Panc1 (cell line): ENCODE measurements around the gene CACNA1E.

Source experiments
- CTCF ChIP-seq: fragments of 450-650 bp; IDR thresholded peaks from 2 replicates; pipeline ENCODE4 v1.5.1; 2017; ENCODE audit warnings: mild to moderate bottlenecking
- REST ChIP-seq, 2 experiments: IDR thresholded peaks; 2 replicates each; pipeline ENCODE4 v1.6.1; 2011 to 2012; ENCODE audit warnings: low read depth in 2 of 2, control low read depth in 1 of 2, low read length in 1 of 2, mild to moderate bottlenecking in 1 of 2, moderate library complexity in 1 of 2; ENCODE audit not compliant: insufficient read depth in 1 of 2
- SIN3A ChIP-seq: IDR thresholded peaks from 2 replicates; pipeline ENCODE4 v1.6.1; 2012; ENCODE audit warnings: low read depth, mild to moderate bottlenecking, low read length, moderate library complexity, borderline replicate concordance; ENCODE audit not compliant: insufficient read depth
- TCF7L2 ChIP-seq: IDR thresholded peaks from 2 replicates; pipeline ENCODE4 v1.6.1; 2011; ENCODE audit warnings: mild to moderate bottlenecking, low read depth, low read length, inconsistent platforms

- TF ChIP-seq CTCF (no peak), REST (IDR thresholded peaks at IDR 0.05; ENCODE audit: insufficient read depth in 1 of 2, low read depth in 2 of 2, low read length in 1 of 2) (no peak), SIN3A (no peak), TCF7L2 (no peak)
Observed at GRCh38 chr1:181646710-181647109, 163.4 kb downstream of the CACNA1E start.
